HG03025 (cell line): Measurements from ENCODE around the gene SRSF5.

Experiments
- ATAC-seq: cut with Tn5 transposase; IDR thresholded peaks from one replicate; pipeline ENCODE4 v1.9.1; 2021; ENCODE audit warnings: mild to moderate bottlenecking, moderate library complexity; ENCODE audit not compliant: unreplicated experiment, low FRiP score

SRSF5 gene

DNA sequence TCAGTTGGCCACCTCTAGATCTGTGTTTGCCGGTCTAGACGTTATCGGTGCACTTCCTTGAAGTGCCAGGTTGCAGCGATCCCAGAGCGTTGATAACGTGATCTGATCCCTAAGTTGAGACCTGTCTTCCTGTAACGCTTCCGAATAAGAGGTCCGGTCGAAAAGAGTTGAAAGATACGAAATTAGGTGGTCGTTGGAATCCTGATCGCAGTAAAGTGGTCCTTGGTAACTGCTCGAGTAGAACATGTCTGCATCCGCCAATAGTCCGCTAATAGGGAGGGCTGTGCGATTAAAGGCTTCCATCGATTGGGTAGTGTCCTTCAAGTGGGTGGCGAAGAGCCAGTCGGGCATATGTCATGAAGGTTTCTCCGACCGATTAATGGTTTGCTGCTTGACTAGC is 2.7 kb downstream of the SRSF5 start:
- no peak for ATAC-seq

DNA sequence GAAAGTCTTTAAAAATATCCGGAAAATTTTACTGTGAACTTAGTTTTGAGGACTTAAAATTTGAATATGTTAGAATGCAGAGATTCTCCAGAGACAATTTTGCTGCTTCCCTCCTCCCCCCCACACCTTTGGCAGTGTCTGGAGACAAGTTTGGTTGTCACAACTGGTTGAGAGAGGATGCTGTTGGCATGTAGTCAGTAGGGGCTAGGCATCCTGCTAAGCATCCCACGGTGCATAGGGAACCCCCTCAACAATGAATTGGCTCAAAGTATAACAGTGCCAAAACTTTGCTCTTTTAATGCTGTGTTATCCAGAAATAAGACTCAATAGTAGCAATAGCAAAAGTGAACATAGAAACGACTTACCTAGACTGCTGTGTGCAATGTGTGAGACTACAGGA is 3.6 kb downstream of the SRSF5 start:
- ATAC-seq = no peak

DNA sequence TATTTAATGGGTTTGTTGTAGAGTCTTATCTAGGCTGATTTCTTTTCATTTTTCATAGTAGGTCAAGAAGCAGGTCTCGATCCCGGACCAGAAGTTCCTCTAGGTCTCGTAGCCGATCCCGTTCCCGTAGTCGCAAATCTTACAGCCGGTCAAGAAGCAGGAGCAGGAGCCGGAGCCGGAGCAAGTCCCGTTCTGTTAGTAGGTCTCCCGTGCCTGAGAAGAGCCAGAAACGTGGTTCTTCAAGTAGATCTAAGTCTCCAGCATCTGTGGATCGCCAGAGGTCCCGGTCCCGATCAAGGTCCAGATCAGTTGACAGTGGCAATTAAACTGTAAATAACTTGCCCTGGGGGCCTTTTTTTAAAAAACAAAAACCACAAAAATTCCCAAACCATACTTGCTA is 4.2 kb downstream of the SRSF5 start:
- no peak for ATAC-seq

DNA sequence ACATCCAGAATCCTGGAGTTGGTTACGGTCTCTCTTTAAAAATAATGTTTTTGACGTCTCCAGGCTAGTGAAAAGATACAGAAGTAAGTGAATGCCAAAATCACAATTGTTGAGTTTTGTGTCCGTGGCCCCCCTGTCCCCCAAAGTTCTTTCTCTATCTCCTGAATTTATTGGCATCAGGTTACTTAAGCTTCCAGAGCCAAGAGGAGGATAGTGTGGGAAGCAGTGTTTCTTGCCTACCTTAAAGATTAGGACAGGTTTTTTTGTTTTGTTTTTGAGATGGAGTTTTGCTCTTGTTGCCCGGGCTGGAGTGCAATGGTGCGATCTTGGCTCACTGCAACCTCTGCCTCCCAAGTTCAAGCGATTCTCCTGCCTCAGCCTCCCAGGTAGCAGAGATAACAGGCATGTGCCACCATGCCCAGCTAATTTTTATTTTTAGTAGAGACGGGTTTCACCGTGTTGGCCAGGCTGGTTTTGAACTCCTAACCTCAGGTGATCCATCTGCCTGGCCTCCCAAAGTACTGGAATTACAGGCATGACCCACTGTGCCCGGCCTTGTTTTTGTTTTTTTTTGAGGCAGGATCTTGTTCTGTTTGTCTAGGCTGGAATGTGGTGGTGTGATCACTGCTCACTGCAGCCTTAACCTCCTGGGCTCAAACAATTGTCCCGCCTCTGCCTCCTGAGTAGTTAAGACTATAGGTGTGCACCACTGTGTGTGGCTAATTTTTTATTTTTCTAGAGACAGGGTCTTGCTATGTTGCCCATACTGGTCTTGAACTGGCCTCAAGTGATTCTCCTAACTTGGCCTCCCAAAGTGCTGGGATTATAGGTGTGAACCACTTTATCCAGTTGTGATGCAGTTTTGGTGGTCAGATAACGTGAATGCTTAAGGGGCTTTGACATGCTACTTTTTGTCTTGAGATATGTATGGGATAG is 5.4 kb downstream of the SRSF5 start:
- no peak for ATAC-seq

DNA sequence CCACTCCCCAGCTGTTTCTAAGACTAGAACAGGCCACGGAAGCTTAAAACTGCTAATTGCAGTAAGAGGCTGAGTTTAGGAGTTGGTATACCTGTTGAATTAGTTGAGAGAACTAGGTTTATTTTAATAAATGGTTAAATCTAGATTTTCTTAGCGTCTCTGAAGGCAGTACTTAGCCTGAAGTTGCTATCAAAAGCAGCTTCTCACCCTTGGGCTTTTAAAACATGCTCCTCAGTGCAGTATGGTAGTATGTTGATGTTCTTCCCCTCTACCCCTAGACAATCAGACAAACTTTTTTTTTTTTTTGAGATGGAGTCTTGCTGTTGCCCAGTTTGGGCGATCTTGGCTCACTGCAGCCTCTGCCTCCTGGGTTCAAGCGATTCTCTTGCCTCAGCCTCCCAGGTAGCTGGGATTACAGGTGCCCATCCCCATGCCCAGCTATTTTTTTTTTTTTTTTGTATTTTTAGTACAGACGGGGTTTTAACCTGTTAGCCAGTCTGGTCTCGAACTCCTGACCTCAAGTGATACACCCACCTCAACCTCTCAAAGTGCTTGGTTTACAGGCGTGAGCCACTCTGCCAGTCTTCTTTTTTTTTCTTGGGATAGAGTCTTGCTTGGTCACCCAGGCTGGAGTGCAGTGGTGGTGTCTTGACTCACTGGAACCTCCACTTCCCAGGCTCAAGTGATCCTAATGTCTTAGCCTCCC is 6.8 kb downstream of the SRSF5 start:
- no peak for ATAC-seq

DNA sequence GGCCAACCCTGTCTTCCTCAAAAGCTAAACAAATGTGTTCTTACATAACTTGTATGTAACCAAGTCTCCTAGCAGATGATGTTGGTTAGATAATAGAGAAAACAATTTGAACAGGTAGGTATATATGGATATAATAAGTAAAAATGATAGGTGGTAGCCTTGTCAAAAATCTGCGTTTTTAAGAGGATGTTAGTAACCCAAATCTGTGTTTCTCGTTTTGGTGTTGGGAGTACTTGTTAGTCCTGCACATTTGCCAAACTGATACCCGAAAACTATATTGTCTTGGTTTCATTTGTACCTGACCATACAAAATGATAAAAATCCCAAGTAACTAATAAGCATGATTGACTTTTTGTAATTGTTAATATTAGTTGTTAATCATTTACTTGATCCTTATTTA is 8.1 kb downstream of the SRSF5 start:
- no peak for ATAC-seq

DNA sequence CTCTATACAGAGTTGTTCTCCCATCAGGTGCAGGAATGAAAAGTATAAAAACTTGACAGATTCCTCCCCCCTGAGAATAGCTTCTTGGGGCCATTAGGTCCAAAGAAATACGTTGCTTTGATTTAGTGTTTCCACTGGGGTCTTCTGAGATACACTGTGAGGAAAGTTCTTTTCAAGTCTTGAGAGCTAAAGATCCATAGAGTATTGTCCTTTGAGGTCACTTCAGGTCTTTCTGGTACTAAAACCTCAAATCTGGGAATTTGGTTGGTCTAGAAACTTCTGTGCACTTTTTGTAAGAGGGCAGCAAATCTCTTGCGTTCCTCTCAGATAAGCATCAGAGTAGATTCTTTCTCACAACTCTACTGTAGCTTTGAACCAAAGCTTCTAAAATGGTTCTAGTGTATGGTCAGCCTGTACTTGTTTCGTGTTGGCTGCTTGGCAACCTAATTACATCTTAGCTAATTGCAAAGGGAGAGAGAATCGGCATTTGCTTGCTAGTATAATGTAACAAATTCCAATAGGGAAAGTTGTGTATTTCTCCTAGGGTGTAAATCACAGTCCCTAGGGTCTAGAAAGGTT is 10.0 kb downstream of the SRSF5 start:
- ATAC-seq = no peak

DNA sequence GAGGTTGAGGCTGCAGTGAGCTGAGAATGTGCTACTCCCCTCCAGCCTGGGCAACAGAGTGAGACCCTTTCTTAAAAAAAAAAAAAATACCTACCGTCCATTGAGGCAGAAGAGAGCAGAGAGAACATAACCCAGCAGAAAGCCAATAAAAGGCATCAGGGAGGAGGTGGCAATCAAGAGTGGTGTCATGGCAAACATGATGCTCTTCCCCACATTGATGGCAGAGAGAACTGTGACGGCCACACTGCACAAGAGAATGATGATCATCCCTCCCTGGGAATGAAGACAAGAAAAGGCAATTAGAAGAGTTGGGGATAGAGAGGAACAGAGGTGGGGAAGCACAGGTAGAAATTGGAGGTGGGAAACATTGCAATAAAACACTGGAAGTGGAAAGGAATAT is 12.1 kb downstream of the SRSF5 start:
- no peak for ATAC-seq

DNA sequence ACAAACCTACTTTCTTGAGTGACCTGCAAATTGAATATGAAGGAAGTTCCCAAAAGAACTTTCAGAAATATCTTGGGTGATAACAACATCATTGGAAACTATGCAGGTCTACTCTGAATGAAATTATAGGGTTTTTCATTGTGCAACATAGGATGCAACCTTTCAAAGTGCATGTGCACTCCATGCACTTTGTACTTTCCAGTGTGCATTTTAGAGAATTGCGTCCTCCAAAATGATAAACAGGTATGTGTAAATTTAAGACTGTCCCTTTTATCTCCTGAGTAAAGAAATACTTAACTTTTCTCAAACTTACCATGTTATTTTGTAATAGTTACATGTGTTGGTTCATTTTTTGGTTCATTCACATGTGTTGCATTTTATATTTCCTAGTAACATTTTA is 13.2 kb downstream of the SRSF5 start:
- ATAC-seq = no peak

DNA sequence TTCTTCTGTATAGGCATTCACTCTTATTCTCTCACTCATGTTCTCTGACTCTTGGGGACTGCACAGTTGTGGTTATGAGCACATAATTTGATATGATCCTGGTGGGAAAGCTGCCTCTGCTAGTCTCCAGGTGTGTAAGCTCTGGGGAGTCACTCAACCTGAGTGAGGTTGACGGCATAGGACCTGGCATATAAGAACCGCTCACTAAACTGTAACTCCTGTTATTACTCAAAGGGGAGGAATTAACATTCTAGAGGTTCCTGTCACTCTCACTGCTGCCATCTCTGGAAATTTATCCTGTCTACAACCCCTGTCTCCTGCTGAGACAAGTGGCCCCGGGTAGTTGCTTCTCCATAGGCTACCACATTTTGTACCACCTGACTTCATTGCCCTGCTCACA is 14.0 kb downstream of the SRSF5 start:
- no peak for ATAC-seq

DNA sequence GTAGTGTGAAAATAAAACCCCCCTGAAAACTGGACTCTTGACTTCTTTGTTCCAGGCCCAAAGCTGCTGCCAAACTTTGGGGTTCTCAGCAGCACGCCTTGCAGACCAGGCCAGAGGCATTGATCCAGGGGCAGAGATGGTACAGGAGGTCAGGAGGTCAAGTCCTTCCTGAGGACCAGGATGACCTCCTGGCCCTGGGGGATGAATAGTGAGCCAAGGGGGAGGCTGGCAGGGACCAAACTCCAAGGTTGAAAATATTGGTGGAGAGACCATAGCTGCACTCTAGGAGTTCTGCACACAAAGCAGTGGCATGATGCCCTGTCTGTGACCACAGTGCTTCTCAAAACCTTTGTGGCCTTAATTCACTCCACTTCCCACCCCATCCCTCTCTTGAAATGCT is 18.0 kb downstream of the SRSF5 start:
- ATAC-seq = no peak

DNA sequence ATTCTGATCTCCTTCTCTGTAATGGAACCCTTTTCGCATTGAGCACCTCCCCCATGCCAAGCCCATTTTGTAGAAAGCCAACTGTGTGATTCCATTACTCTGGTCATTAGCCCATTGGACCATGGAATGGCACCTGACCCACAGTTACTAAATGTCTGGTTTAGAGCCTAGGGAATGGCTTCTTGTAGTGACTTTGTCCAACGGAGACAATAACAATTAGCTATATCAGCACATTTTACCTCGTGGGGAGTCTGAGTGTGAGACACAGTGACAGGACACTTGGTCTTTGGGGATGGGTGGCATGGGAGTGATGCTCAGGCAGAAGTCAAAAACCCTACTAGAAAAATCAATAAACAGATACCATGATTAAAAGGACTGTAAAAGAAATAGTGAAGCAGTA is 19.7 kb downstream of the SRSF5 start:
- no peak for ATAC-seq

DNA sequence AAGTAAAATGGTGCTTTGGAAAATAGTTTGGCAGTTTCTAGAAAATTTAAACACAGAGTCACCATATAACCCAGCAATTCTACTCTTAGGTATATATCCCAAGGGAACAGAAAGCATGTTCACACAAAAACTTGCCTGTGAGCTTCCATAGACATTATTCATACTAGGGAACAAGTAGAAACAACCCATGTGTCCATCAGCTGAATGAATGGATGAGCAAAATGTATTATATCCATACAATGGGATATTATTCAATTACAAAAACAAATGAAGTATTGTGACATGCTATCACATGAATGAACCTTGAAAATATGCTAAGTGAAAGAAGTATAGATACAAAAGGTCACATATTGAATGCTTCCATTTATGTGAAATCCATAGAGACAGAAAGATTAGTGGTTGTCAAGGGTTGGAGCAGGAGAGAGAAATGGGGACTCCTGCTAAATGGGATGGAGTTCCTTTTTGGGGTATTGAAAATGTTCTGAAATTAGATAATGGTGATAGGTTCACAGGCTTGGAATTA is 22.2 kb downstream of the SRSF5 start:
- ATAC-seq = no peak

DNA sequence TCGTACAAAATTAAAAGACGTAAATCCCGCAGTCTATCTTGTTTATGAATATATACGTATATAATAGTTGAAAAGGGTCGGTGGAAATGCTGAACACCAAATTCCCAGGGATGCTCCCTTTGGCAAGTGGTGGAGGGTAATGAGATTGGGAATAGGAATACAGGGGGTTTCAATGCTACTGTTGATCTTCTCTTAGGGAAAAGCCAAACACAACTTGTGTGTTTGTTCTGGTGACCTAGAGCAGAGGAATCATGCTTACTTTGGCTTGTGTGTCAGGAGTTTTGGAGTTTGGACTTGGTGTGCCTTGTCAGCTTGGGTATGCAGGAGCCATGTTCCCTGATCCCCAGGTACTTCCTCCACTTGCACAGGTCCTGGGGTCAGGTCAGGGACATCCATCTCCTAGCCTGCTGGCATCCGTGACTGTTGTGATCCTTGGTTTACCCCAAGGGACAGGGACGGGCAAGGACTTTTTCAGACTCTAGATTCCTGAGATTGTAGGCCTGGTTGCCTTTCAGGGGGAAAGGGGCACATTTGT is 26.0 kb downstream of the SRSF5 start:
- no peak for ATAC-seq

DNA sequence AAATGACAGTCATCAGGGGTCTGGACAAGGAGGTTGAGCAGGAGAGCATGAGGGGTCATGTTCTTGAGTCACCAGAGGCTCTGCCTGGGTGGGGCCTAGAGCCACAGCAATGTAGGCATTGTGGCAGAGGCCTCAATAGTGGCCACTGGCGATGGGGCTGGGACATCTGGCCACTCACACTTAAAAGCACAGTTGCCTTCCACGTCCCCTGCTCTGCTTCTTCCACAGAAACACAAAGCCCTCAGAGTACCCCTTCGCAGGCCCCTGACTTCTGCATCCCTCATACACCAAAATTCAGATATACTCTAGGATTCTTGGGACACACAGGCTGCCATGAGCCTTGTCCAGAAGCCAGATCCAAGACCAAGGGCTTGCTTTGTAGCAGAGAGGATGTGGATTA is 27.8 kb downstream of the SRSF5 start:
- ATAC-seq = no peak

DNA sequence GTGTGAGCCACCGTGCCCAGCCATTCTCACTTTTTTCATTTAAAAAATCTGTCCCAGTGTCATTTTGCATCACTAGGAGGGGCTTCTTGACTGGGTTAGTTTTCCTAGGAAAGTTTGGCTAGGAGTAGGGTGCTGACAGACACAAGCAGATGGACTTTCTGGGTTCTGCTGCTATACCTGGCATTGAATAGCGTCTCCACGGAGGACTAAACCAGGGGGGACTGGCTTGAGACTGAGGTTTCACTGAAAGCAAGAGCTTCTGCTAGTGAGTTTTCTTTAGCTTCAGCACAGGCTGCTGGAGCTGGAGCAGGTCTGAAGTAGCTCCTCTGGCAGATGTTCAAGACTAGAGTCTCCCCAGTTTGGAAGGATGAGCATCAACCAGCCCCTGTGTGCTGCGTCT is 28.7 kb downstream of the SRSF5 start:
- ATAC-seq = no peak

DNA sequence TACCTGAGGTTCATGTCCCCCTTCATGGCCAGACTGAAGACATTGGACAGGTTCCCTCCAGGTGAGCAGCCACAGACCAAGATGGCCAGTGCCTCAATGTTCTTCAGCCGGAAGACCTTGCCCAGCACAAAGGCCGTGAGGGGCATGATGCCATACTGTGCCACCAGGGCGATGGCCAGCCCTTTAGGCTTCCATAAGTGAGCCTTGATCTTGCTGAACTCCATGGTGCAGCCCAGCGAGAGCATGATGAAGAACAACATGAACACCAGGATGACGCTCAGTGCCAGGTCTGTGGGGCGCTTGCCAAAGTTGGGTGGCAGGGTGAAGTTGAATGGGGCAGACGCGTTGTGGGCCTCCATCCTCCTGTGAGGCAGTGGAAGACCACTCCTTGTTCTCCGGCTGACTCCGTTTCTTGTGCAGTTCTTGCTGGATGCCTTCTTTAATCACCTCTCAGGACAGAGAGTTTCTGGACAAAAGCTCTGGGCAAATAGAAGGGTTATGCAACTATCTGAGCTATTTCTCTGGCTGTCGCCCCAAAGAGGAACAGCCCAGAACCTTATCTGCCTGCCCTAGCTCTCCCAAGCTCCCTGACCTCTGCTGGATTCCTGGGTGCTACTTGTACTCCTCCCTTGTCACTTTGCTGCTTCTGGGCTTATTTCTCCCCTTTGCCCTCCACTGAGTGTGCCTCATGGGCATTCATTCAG is 30.0 kb downstream of the SRSF5 start, which contains the start of gene SLC10A1:
Gene SLC10A1, minus strand, starts transcription at position 445 of the 704 bp plus-strand sequence. Its CDS starts 86 bp downstream, at position 359.
- ATAC-seq = no peak

DNA sequence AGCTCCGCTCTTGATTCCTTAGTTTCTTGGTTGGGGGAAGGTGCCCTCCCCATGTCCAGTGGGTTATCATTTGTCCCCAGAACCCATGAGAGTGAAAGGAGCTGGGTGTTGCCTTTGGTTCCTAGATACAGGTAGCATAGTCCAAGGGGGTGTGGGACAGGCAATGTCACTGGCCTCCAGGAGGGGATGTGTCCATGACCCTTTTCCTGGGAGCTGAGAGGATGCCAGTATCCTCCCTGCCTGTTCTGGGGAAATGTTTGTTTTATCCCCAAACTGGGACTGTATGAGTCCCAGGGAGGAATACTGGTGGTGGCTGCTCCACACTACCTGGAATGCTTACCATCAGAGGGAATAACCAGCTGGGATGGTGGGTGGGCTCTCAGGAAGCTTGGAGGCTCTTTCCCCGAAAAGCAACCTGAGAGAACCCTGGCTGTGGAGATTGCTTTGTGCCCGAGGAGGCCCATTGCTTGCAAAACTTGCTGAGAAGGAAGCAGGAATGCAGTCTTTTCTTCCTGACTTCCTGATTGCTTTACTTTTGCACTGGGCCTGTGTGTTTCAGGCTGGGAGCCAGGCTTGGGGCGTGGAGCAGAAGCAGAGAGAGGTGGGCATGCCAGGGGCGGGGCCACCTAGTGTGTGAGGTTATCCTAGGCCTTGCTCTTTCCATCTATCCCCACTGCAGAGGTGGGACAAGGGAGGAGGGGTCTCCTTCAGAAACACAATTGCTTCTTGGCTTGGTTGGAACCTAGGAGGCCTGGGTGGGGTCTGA is 30.8 kb downstream of the SRSF5 start:
- no peak for ATAC-seq

DNA sequence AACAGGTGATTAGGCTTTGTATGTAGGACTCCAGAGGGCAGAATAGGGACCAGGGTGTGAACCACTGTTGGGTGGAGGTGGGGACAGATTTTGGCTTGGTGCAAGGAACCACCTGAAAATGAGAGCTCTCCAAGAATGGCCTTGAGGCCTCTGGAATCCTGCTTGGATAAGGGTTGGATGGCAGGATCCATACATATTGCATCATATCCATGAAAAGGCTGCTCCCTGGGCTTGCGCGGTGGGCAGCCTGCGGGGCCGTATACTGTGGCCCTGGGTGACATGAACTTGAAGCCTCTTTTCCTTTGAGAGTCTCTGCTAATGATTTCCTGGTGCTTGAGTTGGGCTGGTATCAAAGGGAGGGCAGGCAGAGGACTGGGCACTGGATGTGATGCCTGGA is 31.4 kb downstream of the SRSF5 start:
- no peak for ATAC-seq

DNA sequence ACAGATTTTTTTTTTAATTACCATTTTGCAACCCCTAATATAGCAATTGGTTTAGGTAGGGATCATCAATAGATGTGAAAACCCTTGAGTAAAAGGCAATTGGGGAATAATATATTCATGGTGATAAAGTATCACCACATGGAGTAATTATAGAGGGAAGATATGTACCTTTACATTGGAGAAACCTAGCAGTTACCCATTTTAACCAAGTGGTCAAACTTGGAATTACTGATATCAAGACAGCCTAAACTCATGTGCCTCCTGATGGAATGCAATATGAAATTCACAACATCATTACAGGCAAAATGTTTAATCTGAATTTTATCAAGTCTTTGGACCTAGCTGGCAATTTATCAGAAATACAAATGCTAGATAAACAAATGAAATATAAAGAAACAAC is 36.8 kb downstream of the SRSF5 start:
- ATAC-seq = no peak
